Pulmonary artery endothelial cell (primary cell): Measurements from ENCODE around the gene CLK2. TPM values are rescaled to one million over a fixed set of nuclear protein-coding genes. Genes with fewer than 3 reads are reported as not detected.

Experiments
- DNase-seq: peaks from one replicate; pipeline ENCODE4 v3.0.0-alpha.2; 2011; ENCODE audit warnings: low read depth, low spot score
- total RNA-seq: library from RNA; depleted of rRNA; stranded (reverse); fragments of >200 nt; gene quantifications from 2 replicates; pipeline ENCODE4 v1.2.3, GENCODE V29; 2014

The CLK2 gene
- total RNA-seq: 19.8 and 28.7 TPM in 2 replicates

- peak; percentile 80 for DNase-seq
Measured at GRCh38 chr1:155273343-155274245, at the start of gene CLK2. Gene CLK2 (minus strand): TSS chr1:155273504. CDS start chr1:155270977, 2,527 bp downstream.

- DNase-seq: no peak
Measured at GRCh38 chr1:155322571-155322952, 49.3 kb upstream of the CLK2 start.

GRCh38 chr1:155321639-155322503, 48.6 kb upstream of the CLK2 start:
- DNase-seq: no peak

- DNase-seq: no peak
Measured at GRCh38 chr1:155320661-155321617, 47.6 kb upstream of the CLK2 start, which contains the start of gene RUSC1. Gene RUSC1 (plus strand): TSS chr1:155320894. CDS start chr1:155321774, 880 bp downstream.

- DNase-seq: no peak
Measured at GRCh38 chr1:155320252-155320651, 46.9 kb upstream of the CLK2 start.

GRCh38 chr1:155319536-155319935, 46.2 kb upstream of the CLK2 start:
- DNase-seq: no peak

- no peak for DNase-seq
Measured at GRCh38 chr1:155318082-155318481, 44.8 kb upstream of the CLK2 start.

- no peak for DNase-seq
Measured at GRCh38 chr1:155316922-155317321, 43.6 kb upstream of the CLK2 start.

GRCh38 chr1:155313261-155313660, 40.0 kb upstream of the CLK2 start:
- DNase-seq: no peak

GRCh38 chr1:155309423-155310021, 36.2 kb upstream of the CLK2 start:
- DNase-seq: no peak

- DNase-seq: peak; percentile 96
Measured at GRCh38 chr1:155308493-155309422, 35.5 kb upstream of the CLK2 start, which contains the start of gene FDPS. Gene FDPS (plus strand): TSS chr1:155308866. CDS start chr1:155309790, 924 bp downstream.

- no peak for DNase-seq
Measured at GRCh38 chr1:155307247-155307740, 34.0 kb upstream of the CLK2 start.

GRCh38 chr1:155305881-155306391, 32.6 kb upstream of the CLK2 start:
- no peak for DNase-seq

GRCh38 chr1:155304558-155305063, 31.3 kb upstream of the CLK2 start:
- no peak for DNase-seq

GRCh38 chr1:155301342-155301841, 28.1 kb upstream of the CLK2 start, which contains the start of gene PKLR:
Gene PKLR (minus strand): TSS chr1:155301438. CDS start chr1:155301395, 43 bp downstream.
- DNase-seq: no peak

- DNase-seq: no peak
Measured at GRCh38 chr1:155300553-155301329, 27.4 kb upstream of the CLK2 start.

- DNase-seq: no peak
Measured at GRCh38 chr1:155300024-155300423, 26.7 kb upstream of the CLK2 start.

GRCh38 chr1:155297384-155297783, 24.1 kb upstream of the CLK2 start:
- DNase-seq: no peak
